Kidney (tissue), 14 donors: ENCODE data around the gene LSM7. TPM values are rescaled to one million over a fixed set of nuclear protein-coding genes. Genes with fewer than 3 reads are reported as not detected.

ENCODE experiments used
- DNase-seq, 5 donors: peaks; one replicate each; pipeline ENCODE4 v3.0.0-alpha.2; 2013 to 2020
- FAIRE-seq: peaks from 2 replicates; lab custom pipeline; 2012; peaks lifted over from hg19 to GRCh38; lab: Jason Lieb, UNC
- H3K27ac ChIP-seq, 2 donors: one replicate each; pipeline ENCODE4 v1.7.0; 2013; ENCODE audit warnings: low read depth in 2 of 2, low read length in 2 of 2, inconsistent platforms in 1 of 2
- H3K27me3 ChIP-seq: one replicate; pipeline ENCODE4 v1.7.1; 2013; ENCODE audit warnings: low read length, inconsistent platforms; ENCODE audit not compliant: control insufficient read depth, insufficient read depth
- H3K36me3 ChIP-seq, 3 donors: one replicate each; pipeline versions ENCODE4 v1.7.0 to v1.7.1; 2013; ENCODE audit warnings: low read length in 3 of 3, control low read depth in 1 of 3, inconsistent platforms in 1 of 3; ENCODE audit not compliant: insufficient read depth in 3 of 3, control insufficient read depth in 2 of 3
- H3K4me1 ChIP-seq, 3 donors: one replicate each; pipeline versions ENCODE4 v1.7.0 to v1.7.1; 2013; ENCODE audit warnings: low read length in 3 of 3, inconsistent platforms in 1 of 3, low read depth in 1 of 3; ENCODE audit not compliant: control insufficient read depth in 2 of 3, insufficient read depth in 2 of 3
- H3K4me3 ChIP-seq, 3 donors: one replicate each; pipeline versions ENCODE4 v1.7.0 to v1.8.1; 2013; ENCODE audit warnings: low read length in 3 of 3, control low read depth in 1 of 3, inconsistent platforms in 1 of 3
- H3K9ac ChIP-seq, 3 donors: one replicate each; pipeline versions ENCODE4 v1.7.0 to v1.7.1; 2013; ENCODE audit warnings: low read length in 3 of 3, control low read depth in 1 of 3, inconsistent platforms in 1 of 3
- H3K9me3 ChIP-seq, 3 donors: one replicate each; pipeline versions ENCODE4 v1.7.0 to v1.7.1; 2013; ENCODE audit warnings: low read length in 3 of 3, control low read depth in 1 of 3, inconsistent platforms in 1 of 3; ENCODE audit not compliant: control insufficient read depth in 2 of 3, insufficient read depth in 1 of 3
- intact Hi-C: fragments of 100-400 bp; cut with DNase I; formaldehyde crosslinking; loops from one replicate; pipeline ENCODE4 v1.11.1; 2022
- polyA plus RNA-seq: library from polyadenylated mRNA; stranded (reverse); fragments of 350-450 nt; fragmentation: Illumina TruSeq; extraction: RNeasy Lipid Tissue Mini Kit (QIAGEN cat#74804); gene quantifications from one replicate; pipeline ENCODE4 v1.2.3, GENCODE V29; 2014; ENCODE audit warnings: low read depth, low replicate concordance; ENCODE audit not compliant: insufficient read depth
- total RNA-seq: library from RNA; stranded (reverse); fragmentation: NEBNext Ultra II Directional; extraction: Animal tissue kit (Norgen Biotek cat#: 25700); gene quantifications from one replicate; pipeline ENCODE4 v1.2.1, GENCODE V29; 2021
- TF ChIP-seq, protein P1 (sequence below): IDR thresholded peaks from 3 replicates; pipeline ENCODE4 v1.5.1; 2012; ENCODE audit warnings: mild to moderate bottlenecking, moderate library complexity, borderline replicate concordance; ENCODE audit not compliant: insufficient read depth; ENCODE audit errors: extremely low read depth
- donor health status: control.
- donor health status: control.
- donor health status: control.
- donor health status: control.
- donor health status: control.
- donor health status: DM: yes; HTN: yes; CAD: no.
- donor health status: Normal renal cell carcinoma (clear cell type).

The LSM7 gene
- total and polyA plus RNA-seq, 2 donors from 2014 or later = 54.0 to 160 TPM

DNA sequence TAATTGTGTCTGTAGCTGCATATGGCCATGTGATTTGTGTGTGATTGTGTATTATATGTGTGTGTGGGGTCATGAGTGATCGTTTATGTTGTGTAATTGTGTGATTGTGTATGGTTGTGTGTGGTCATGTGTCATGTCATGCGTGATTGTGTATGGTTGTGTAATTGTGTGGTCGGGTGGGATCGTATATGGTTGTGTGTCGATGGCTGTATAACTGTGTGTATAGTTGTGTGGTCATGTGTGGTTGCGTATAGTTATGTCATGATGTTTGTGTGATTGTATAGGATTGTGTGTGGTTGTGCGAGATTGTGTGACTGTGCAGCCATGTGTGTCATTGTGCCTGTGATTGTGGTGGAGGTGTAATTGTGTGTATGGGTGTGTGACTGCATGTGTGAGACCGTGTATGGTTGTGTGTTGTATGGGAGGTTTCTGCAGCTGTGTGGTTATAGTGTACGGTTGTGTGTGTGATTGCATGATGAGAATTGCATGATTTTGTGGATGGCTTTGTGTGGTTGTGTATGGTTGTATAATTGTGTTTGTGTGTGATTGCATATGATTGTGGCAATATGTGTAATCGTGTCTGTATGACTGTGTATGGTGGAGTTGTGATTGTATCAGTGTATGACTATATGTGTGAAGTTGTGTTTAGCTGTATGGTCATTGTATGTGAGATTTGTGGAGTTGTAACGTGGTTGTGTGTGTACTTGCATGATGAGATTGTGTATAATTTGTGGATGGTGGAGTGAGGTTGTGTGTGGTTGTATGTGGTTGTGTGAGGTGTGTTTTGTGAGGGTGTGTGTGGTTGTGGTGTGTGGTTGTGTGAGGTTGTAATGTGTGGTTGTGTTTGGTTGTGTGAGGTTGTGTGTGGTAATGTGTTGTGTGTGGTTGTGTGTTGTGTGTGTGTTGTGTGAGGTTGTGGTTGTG lies 33.9 kb upstream of the LSM7 start:
- peaks cover 8% of the 10 kb centered on the region for H3K27me3 ChIP-seq
- TF ChIP-seq, protein P1, sequence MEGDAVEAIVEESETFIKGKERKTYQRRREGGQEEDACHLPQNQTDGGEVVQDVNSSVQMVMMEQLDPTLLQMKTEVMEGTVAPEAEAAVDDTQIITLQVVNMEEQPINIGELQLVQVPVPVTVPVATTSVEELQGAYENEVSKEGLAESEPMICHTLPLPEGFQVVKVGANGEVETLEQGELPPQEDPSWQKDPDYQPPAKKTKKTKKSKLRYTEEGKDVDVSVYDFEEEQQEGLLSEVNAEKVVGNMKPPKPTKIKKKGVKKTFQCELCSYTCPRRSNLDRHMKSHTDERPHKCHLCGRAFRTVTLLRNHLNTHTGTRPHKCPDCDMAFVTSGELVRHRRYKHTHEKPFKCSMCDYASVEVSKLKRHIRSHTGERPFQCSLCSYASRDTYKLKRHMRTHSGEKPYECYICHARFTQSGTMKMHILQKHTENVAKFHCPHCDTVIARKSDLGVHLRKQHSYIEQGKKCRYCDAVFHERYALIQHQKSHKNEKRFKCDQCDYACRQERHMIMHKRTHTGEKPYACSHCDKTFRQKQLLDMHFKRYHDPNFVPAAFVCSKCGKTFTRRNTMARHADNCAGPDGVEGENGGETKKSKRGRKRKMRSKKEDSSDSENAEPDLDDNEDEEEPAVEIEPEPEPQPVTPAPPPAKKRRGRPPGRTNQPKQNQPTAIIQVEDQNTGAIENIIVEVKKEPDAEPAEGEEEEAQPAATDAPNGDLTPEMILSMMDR = no peak
- H3K27ac ChIP-seq = no peak overlapping the region
- no peaks in the 10 kb centered on the region for H3K9me3 ChIP-seq
- DNase-seq (no peak), FAIRE-seq (no peak)
- H3K4me1 ChIP-seq = peaks cover 0 to 4% (median 0%) of the 10 kb centered on the region in 3 donors
- no peak overlapping the region for H3K4me3 ChIP-seq
- H3K9ac ChIP-seq = no peak overlapping the region
- no peaks in the 10 kb centered on the region for H3K36me3 ChIP-seq
- intact Hi-C loops = no loop called here

DNA sequence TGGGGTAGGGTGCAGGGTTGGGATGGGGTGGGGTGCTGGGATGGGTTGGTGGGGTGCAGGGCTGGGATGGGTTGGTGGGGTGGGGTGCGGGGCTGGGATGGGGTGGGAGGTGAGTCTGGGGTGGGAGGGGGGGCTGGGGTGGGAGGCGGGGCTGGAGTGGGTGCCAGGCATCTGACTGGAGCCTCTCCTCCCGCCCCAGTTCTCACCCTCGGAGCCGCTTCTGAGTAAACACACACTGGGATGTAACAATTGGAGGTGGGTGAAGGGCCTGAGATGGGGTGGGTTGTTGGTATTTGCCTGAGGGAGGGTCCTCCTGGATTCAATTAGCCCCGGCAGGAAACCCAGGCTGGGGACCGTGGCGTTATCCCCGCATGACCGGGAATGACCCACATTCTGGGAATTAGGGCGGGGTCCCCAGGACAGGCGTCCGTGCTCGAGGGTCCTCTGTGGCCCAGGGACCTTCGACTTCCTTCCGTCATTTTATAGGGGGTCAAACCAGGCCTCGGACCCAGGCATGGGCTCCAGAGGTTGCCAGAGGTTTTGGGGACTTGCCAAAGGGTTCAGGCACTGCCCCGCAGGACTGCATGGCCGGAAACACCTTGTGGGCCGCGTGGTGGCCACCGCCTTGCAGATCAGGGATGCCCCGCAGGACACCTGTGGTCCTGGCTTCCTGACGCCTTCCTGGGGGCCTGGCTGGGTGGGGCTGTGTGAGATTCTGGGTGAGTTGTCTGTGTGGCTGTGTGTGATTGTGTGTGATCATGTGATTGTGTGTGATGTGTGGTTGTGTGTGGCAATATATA lies 33.1 kb upstream of the LSM7 start:
- peaks cover 8% of the 10 kb centered on the region for H3K27me3 ChIP-seq
- DNase-seq = no peak
- no peaks in the 10 kb centered on the region for H3K36me3 ChIP-seq
- no peak overlapping the region for H3K4me3 ChIP-seq
- no peaks in the 10 kb centered on the region for H3K9me3 ChIP-seq
- no peak overlapping the region for H3K9ac ChIP-seq
- intact Hi-C loops = no loop called here
- no peak for FAIRE-seq
- TF ChIP-seq, protein P1 = no peak
- H3K4me1 ChIP-seq = peaks cover 0 to 4% (median 0%) of the 10 kb centered on the region in 3 donors
- no peak overlapping the region for H3K27ac ChIP-seq

DNA sequence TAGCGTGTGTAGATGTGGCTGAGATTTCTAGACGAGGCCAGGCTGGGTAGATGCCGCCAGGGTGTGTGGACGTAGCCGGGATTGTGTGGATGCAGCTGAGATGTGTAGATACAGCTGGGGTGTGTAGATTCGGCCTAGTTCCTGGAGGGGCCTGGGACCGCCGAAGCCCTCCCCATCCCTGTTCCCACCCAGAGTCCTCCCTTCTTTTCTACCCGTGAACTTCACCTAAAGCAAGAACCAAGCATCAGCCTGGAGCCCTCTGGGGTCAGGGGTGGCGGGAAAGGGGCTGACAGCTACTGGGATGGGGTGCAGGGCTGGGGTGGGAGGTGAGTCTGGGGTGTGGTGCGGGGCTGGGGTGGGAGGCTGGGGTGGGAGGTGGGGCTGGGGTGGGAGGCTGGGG lies 32.4 kb upstream of the LSM7 start:
- DNase-seq (no peak), FAIRE-seq (no peak)
- H3K4me3 ChIP-seq = no peak overlapping the region
- intact Hi-C loops = no loop called here
- peaks cover 0 to 4% (median 0%) of the 10 kb centered on the region in 3 donors for H3K4me1 ChIP-seq
- no peak overlapping the region for H3K9ac ChIP-seq
- TF ChIP-seq, protein P1 = no peak
- peaks cover 8% of the 10 kb centered on the region for H3K27me3 ChIP-seq
- H3K36me3 ChIP-seq = no peaks in the 10 kb centered on the region
- no peaks in the 10 kb centered on the region for H3K9me3 ChIP-seq
- H3K27ac ChIP-seq = no peak overlapping the region
